Hematopoietic multipotent progenitor cell (in vitro differentiated cells): ENCODE results near the gene ZRSR2. TPM values are rescaled to one million over a fixed set of nuclear protein-coding genes. Genes with fewer than 3 reads are reported as not detected.
"Not testable (repeated sequence)": the region's sequence is repeated elsewhere in the genome, so short reads cannot be mapped to it uniquely, and the experiment has no call there.

Source experiments
- DNase-seq, 3 donors: peaks; one replicate each; pipeline ENCODE4 v3.0.0-alpha.2; 2011 to 2015; ENCODE audit warnings: low read depth in 2 of 3, low spot score in 2 of 3
- total RNA-seq: library from RNA; depleted of rRNA; stranded (reverse); fragments of >200 nt; gene quantifications from one replicate; pipeline ENCODE4 v1.2.3, GENCODE V29; 2012

Gene ZRSR2
- total RNA-seq, result 2.7 TPM

- DNase-seq, result peak; percentile 79 to 85 (median 82)
These were observed at the start of gene ZRSR2 for GRCh38 chrX:15789979-15790768. TSS of gene ZRSR2 (plus strand) at chrX:15790484. CDS start at chrX:15790496, 12 bp downstream.

- DNase-seq, result no peak
These were observed 46.0 kb upstream of the ZRSR2 start for GRCh38 chrX:15744181-15744867.

GRCh38 chrX:15745179-15745578 is 45.1 kb upstream of the ZRSR2 start:
- DNase-seq, result peak in 1 of 3 donors; percentile 13

GRCh38 chrX:15746651-15747050 is 43.6 kb upstream of the ZRSR2 start:
- DNase-seq, result not testable (repeated sequence)

GRCh38 chrX:15747626-15748173 is 42.6 kb upstream of the ZRSR2 start:
- DNase-seq, result no peak

- peak in 1 of 3 donors; percentile 11 for DNase-seq
These were observed 41.4 kb upstream of the ZRSR2 start for GRCh38 chrX:15748841-15749240.

- peak in 2 of 3 donors; percentile 31 to 57 for DNase-seq
These were observed 40.4 kb upstream of the ZRSR2 start for GRCh38 chrX:15749642-15750610.

- DNase-seq, result no peak
These were observed 39.6 kb upstream of the ZRSR2 start for GRCh38 chrX:15750611-15751154.

- DNase-seq, result peak in 2 of 3 donors; percentile 66 to 86
These were observed 39.0 kb upstream of the ZRSR2 start for GRCh38 chrX:15751155-15751819.

- DNase-seq, result no peak
These were observed 35.2 kb upstream of the ZRSR2 start for GRCh38 chrX:15755091-15755490.

- DNase-seq, result peak in 2 of 3 donors; percentile 16 to 32
These were observed 32.1 kb upstream of the ZRSR2 start for GRCh38 chrX:15758140-15758539.

- not testable (repeated sequence) for DNase-seq
These were observed 30.4 kb upstream of the ZRSR2 start for GRCh38 chrX:15759886-15760285.

- peak in 2 of 3 donors; percentile 23 to 44 for DNase-seq
These were observed 28.6 kb upstream of the ZRSR2 start for GRCh38 chrX:15761564-15762191.

GRCh38 chrX:15769300-15769954 is 20.9 kb upstream of the ZRSR2 start:
- DNase-seq, result no peak

- peak in 1 of 3 donors; percentile 3 for DNase-seq
These were observed 8.2 kb upstream of the ZRSR2 start for GRCh38 chrX:15781961-15782699.

GRCh38 chrX:15785176-15785750 is 5.0 kb upstream of the ZRSR2 start:
- DNase-seq, result no peak

GRCh38 chrX:15786915-15787314 is 3.4 kb upstream of the ZRSR2 start:
- DNase-seq, result no peak
